Measurements from ENCODE around the gene AFF3. TPM values are rescaled to one million over a fixed set of nuclear protein-coding genes. Genes with fewer than 3 reads are reported as not detected.

Gene AFF3
- polyA plus RNA-seq, 1 donor (not counting 4 experiments of a cell fraction or from before 2014, with no cell fraction given) = not detected

DNA sequence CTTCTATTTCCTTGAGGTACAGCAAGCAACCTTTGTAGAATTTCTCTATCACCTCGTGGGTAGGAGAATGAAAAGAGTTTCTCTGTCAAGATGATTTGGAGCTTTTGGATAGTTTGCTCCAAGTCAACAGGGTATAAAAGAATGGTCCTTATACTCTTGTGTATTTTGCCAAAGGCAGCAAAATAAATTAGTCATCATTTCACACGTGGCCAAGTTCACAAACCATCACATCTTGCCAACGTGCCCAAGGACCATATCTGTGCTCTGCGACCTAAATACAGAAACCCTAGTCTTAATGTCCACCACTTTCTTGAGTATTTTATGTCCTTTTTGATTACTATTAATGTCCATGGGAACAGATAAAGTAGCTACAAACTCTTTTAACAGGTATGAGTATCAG lies 262.9 kb downstream of the AFF3 start:
- H3K4me1 ChIP-seq (ENCODE audit: control insufficient read depth, extremely low read depth, insufficient read depth, low read length) = no peaks in the 10 kb centered on the region
- no peaks in the 10 kb centered on the region for H4K20me1 ChIP-seq (ENCODE audit: control insufficient read depth, extremely low read depth, insufficient read depth, low read length)
- no peaks in the 10 kb centered on the region for H3K27me3 ChIP-seq (ENCODE audit: control insufficient read depth, extremely low read depth, insufficient read depth, low read length)
- no peak overlapping the region for H3K4me3 ChIP-seq (ENCODE audit: control insufficient read depth in 2 of 3, extremely low read depth in 1 of 3, insufficient read depth in 2 of 3, low read depth in 1 of 3, low read length in 3 of 3)
- H2AFZ ChIP-seq (ENCODE audit: control insufficient read depth, low read length) = no peak overlapping the region
- no peak overlapping the region for H3K9ac ChIP-seq (ENCODE audit: control insufficient read depth, extremely low read depth, insufficient read depth, low read length)
- no peaks in the 10 kb centered on the region for H3K9me1 ChIP-seq (ENCODE audit: control insufficient read depth, extremely low read depth, insufficient read depth, low read length)
- H3K79me2 ChIP-seq (ENCODE audit: control insufficient read depth, insufficient read depth, low read length) = no peaks in the 10 kb centered on the region
- H3K4me2 ChIP-seq (ENCODE audit: control insufficient read depth, extremely low read depth, insufficient read depth, low read depth, low read length) = no peak overlapping the region
- no peak overlapping the region for H3K27ac ChIP-seq (ENCODE audit: control insufficient read depth, insufficient read depth, low read length)
- FAIRE-seq (no peak), DNase-seq (ENCODE audit: low read depth, low spot score) (no peak)
- dilution Hi-C loops (cut with MboI; ENCODE audit: extremely low pct_ligation_motif_present, low sequenced_read_pairs) = no loop called here
- no peaks in the 10 kb centered on the region for H3K36me3 ChIP-seq (ENCODE audit: control insufficient read depth in 2 of 2, extremely low read depth in 1 of 2, insufficient read depth in 2 of 2, low read length in 2 of 2)
- no peaks in the 10 kb centered on the region for H3K9me3 ChIP-seq (ENCODE audit: control insufficient read depth, low read depth, low read length)
- TF ChIP-seq, protein P1, sequence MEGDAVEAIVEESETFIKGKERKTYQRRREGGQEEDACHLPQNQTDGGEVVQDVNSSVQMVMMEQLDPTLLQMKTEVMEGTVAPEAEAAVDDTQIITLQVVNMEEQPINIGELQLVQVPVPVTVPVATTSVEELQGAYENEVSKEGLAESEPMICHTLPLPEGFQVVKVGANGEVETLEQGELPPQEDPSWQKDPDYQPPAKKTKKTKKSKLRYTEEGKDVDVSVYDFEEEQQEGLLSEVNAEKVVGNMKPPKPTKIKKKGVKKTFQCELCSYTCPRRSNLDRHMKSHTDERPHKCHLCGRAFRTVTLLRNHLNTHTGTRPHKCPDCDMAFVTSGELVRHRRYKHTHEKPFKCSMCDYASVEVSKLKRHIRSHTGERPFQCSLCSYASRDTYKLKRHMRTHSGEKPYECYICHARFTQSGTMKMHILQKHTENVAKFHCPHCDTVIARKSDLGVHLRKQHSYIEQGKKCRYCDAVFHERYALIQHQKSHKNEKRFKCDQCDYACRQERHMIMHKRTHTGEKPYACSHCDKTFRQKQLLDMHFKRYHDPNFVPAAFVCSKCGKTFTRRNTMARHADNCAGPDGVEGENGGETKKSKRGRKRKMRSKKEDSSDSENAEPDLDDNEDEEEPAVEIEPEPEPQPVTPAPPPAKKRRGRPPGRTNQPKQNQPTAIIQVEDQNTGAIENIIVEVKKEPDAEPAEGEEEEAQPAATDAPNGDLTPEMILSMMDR (optimal IDR thresholded peaks at IDR 0.05 in 1 of 3, IDR thresholded peaks at IDR 0.05 in 1 of 3, conservative IDR thresholded peaks at IDR 0.05 in 1 of 3; ENCODE audit: extremely low read depth in 1 of 3, insufficient read depth in 2 of 3, low read length in 3 of 3) = no peak

DNA sequence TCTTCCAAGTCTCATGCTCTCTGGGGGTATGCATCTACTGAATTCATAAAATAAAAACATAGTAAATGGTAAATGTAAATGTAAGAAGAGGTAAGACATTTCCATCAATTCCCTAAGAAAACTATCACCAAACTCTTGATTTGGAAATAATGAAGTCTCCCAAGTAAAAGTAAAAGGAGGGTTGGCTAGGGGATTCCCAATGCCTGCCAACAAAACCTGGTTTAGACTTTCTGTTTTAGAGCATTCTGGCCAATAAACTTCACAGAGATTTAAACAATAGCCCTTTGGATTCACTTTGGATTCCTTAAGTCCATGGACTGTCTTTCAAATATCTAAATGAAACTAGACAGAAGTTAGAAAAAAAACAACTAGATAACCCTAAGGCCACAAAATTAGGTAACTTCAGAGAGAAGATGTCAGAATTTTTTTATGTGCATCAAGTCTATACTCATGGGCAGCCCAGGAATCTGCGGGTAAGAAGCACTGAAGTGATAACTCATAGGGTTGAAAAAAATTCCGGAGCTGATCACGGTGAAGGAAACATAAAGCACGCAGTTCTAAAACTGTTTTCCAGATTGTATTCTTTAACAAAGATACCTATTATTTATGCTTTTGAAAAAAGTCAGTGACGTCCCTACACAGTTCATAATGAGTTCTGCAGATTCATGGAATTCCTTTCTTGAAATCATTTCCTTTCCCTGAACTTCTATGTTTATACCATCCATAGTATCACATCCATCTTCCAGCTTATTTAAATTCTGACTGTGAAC lies 263.6 kb downstream of the AFF3 start:
- dilution Hi-C loops (cut with MboI; ENCODE audit: extremely low pct_ligation_motif_present, low sequenced_read_pairs) = no loop called here
- Histone ChIP-seq H3K4me1 (ENCODE audit: control insufficient read depth, extremely low read depth, insufficient read depth, low read length) (no peaks in the 10 kb centered on the region), H3K27me3 (ENCODE audit: control insufficient read depth, extremely low read depth, insufficient read depth, low read length) (no peaks in the 10 kb centered on the region), H4K20me1 (ENCODE audit: control insufficient read depth, extremely low read depth, insufficient read depth, low read length) (no peaks in the 10 kb centered on the region), H3K36me3 (ENCODE audit: control insufficient read depth in 2 of 2, extremely low read depth in 1 of 2, insufficient read depth in 2 of 2, low read length in 2 of 2) (no peaks in the 10 kb centered on the region), H3K9ac (ENCODE audit: control insufficient read depth, extremely low read depth, insufficient read depth, low read length) (no peak overlapping the region), H3K4me3 (ENCODE audit: control insufficient read depth in 2 of 3, extremely low read depth in 1 of 3, insufficient read depth in 2 of 3, low read depth in 1 of 3, low read length in 3 of 3) (no peak overlapping the region), H3K4me2 (ENCODE audit: control insufficient read depth, extremely low read depth, insufficient read depth, low read depth, low read length) (no peak overlapping the region), H2AFZ (ENCODE audit: control insufficient read depth, low read length) (no peak overlapping the region), H3K27ac (ENCODE audit: control insufficient read depth, insufficient read depth, low read length) (no peak overlapping the region), H3K79me2 (ENCODE audit: control insufficient read depth, insufficient read depth, low read length) (no peaks in the 10 kb centered on the region), H3K9me1 (ENCODE audit: control insufficient read depth, extremely low read depth, insufficient read depth, low read length) (no peaks in the 10 kb centered on the region), H3K9me3 (ENCODE audit: control insufficient read depth, low read depth, low read length) (no peaks in the 10 kb centered on the region)
- no peak for TF ChIP-seq EZH2 (IDR thresholded peaks at IDR 0.05; ENCODE audit: low read length)
- TF ChIP-seq, protein P1 (optimal IDR thresholded peaks at IDR 0.05 in 1 of 3, IDR thresholded peaks at IDR 0.05 in 1 of 3, conservative IDR thresholded peaks at IDR 0.05 in 1 of 3; ENCODE audit: extremely low read depth in 1 of 3, insufficient read depth in 2 of 3, low read length in 3 of 3) = no peak
- FAIRE-seq (no peak), DNase-seq (ENCODE audit: low read depth, low spot score) (no peak)

Measured in keratinocyte (primary cell).